Left renal pelvis (tissue), 4 donors: Measurements from ENCODE around the gene BST2. TPM values are rescaled to one million over a fixed set of nuclear protein-coding genes. Genes with fewer than 3 reads are reported as not detected.
A peak's percentile ranks its signal among the peaks of the same experiment; 100 is the strongest.

Source experiments
- DNase-seq, 4 donors: peaks; one replicate each; pipeline ENCODE4 v3.0.0-alpha.2; 2013; ENCODE audit warnings: low read depth in 4 of 4, low spot score in 3 of 4
- polyA plus RNA-seq, 4 donors: library from polyadenylated mRNA; unstranded; fragments of 120-200 nt; gene quantifications; one replicate each; pipeline ENCODE4 v1.2.1, GENCODE V29; 2013; ENCODE audit not compliant: insufficient read length in 4 of 4

The BST2 gene
- polyA plus RNA-seq, 4 donors, result 58.8 to 143 (median 105) TPM

GRCh38 chr19:17419621-17420474, 14.4 kb upstream of the BST2 start, which contains the start of gene MVB12A:
Gene MVB12A (plus strand): TSS chr19:17420047. CDS start chr19:17420136, 89 bp downstream.
- DNase-seq, result peak; percentile 98 to 99 (median 99)

DNA sequence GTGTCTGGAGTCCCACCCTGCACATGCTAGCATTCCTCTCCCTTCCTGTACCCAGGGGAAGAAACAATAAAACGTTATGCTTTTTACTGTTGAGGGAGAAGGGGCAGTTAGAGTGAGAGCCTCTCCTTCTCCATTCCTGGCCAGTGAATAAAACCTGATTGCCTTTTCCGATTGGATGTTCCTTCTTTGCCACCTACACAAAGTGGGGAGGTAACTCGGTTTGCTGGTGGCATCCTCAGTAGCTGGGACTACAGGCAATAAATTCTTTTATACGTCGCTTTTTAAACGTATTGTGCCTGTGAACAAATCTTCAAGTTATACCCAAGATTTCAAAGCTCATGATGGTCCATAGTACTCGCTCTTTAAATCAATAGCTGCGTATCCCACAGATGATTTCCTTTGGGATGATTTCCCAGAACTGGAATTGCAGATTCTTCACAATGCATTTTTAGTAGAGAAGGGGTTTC, 13.8 kb upstream of the BST2 start:
- DNase-seq, result no peak

- DNase-seq, result no peak
Measured at GRCh38 chr19:17418710-17419109, 13.3 kb upstream of the BST2 start.

GRCh38 chr19:17415121-17415520, 9.7 kb upstream of the BST2 start:
- DNase-seq, result no peak

GRCh38 chr19:17414097-17414496, 8.7 kb upstream of the BST2 start:
- DNase-seq, result no peak

DNA sequence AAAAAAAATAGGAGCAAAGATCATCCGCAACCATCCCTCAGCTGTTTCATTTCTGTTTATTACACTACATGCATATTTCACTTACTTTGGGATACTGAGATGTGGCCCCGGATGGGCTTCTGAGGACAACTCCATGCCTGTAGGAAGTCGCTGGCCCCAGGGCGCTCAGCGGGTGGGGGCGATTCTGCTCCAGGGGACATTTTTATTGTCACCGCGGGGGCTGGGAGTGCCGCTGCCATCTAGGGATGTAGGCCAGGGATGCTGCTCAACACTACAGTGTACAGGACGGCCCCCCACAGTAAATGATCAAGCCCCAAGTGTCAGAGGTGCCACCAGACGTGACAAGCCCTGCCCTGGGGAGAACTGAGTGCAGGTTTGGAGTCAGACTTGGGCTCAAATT, 6.4 kb upstream of the BST2 start:
- DNase-seq, result no peak

DNA sequence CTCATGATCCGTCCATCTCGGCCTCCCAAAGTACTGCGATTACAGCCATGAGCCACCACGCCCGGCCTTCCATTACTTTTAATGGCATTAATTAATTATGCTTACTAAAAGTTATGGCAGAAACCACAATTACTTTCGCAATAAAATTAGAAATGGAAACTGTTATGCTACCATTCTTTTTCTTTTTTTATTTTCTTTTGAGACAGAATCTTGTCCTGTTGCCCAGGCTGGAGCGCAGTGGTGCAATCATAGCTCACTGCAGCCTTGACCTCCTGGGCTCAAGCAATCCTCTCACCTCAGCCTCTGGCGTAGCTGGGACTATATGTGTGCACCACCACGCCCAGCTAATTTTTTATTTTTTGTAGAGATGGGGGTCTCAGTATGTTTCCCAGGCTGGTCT, 4.6 kb upstream of the BST2 start:
- DNase-seq, result no peak

- no peak for DNase-seq
Measured at GRCh38 chr19:17406887-17407196, 1.4 kb upstream of the BST2 start.

DNA sequence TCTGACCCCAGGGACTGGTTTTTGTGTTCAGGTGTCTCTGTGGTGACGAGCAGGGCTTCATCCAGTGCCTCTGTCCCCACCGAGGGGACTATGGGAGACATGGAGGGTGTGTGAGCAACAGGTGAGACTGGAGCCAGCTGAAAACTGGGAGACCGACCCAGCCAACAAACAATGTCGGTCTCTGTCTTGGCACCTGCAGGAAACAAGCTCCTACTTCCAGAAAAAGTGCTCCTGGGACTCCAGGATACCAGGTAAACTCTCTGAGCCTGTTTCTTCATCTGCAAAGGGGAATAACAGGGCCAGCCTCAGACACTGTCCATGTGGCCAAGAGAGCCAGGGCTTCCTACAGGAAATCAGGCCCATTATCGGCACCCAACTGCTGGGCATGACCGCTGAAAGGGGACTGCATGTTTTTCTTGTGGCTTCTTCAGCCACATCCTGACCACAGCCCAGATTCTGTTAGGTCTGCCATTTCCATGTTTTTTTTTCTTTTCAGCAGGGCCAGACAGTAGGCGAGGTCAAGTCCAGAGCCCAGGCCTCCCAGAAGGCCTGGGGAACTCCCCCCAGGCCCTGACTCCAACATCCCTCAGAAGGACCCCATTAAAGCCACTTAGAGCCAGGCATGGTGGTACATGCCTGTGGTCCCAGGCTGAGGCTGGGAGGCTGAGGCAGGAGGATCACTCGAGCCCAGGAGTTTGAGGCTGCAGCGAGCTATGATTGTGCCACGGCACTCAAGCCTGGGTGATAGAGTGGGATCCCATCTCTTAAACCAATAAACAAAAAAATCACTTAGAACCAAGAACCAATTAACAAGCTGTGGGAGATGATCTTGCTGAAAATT, 836 bp upstream of the BST2 start:
- DNase-seq, result no peak

DNA sequence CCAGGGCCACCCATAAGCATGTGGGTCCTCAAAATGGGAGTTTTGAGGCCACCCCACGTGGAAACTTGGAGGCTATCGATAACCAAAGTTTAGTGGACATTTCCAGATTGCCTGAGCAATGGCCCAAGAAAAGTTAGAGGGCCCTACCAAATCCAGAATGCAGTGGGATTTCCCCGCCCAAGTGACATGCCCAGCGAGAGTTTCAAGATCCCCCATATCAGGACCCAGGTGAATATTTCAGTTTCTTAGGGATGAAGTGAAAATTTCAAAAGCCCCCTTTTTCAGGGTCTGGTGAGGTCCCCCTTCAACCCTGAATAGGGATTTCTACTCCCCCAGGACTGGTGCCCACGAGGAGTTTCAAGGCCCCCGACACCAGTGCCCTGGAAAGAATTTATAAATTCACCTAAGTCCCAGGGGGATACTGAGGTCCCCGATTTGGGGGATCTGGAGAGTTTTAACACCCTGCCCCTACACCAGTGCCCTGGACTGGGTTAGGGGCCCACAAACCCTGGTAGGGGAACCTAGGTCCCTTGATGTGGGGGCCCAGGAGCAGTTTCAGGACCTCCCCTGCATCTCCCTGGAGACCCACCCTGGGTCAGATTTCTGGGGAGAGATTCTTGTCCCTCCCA, 695 bp downstream of the BST2 start:
- DNase-seq, result no peak

- no peak for DNase-seq
Measured at GRCh38 chr19:17404015-17404414, 1.4 kb downstream of the BST2 start.

- no peak for DNase-seq
Measured at GRCh38 chr19:17402982-17403855, 2.2 kb downstream of the BST2 start.

- DNase-seq, result no peak
Measured at GRCh38 chr19:17401628-17402027, 3.8 kb downstream of the BST2 start.

DNA sequence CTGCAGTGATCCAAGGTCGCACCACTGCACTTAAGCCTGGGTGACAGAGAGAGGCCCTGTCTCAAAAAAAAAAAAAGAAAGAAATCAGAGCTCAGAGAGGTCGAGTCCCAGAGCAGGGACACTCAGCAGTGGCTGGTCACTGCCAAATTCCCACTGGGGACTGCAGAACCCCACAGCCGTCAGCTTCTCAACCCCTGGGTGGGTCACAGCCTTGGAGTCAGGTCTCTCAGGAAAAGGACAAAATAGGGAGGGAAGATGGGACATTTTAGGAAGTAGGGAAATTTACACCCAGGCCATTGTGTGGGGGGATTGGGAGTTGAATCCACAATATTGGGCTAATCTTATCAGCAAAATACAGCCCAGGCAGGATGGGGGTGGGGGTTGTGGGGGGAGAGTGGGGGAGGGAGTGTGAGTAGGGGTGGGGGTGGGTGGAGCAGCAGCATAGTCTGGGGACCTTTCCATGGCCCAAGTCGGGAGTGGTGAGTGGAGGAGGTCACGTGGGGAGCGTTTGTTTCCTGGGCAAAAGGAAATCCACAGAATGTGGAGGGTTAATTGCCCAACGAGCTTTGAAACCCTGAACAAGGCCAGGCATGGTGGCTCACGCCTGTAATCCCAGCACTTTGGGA, 6.4 kb downstream of the BST2 start:
- no peak for DNase-seq

GRCh38 chr19:17394891-17395415, 10.5 kb downstream of the BST2 start:
- no peak for DNase-seq

GRCh38 chr19:17393914-17394313, 11.5 kb downstream of the BST2 start, which contains the start of gene CCDC194:
Gene CCDC194 (minus strand): TSS chr19:17394196. CDS start chr19:17394158, 38 bp downstream.
- DNase-seq, result no peak

GRCh38 chr19:17393002-17393401, 12.4 kb downstream of the BST2 start:
- DNase-seq, result no peak

DNA sequence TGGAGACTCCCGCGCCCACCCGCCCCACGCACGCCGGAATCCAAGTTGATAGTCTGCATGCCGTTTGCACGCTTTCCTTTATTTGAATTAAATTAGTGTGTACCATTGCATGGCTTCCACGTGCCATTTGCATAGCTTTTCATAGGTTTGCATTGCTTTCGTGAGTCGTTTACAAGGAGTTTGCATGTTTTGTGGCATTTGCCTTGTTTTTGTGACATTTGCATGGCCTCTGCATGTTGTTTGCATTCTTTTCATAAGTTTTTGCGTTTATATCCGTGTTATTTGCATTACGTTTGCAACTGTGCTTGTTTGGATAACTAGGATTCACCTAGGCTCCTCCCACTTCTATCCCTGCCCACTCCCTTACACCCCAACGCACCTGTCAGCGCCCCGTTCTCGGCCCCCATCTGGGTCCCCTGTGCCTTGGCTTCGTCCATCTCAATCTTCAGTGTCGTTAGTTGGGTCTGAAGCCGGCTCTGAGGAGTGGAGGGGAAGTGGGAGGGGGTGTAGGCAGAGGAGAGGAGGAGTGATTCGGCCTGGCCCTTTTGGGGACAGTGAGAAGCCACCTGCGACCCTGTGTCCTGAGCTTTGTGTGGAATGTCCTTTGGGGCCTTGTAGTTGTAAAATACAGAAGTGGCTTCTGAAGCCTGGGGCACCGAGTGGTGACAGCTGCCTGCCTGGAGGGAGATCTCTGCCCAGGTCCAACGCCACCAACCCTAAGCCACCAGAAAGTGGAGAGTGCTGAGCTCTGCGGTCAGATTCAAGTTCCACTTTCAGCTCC, 13.9 kb downstream of the BST2 start:
- DNase-seq, result no peak
